C4-2B (cell line): ENCODE results near the gene SLC4A2.

Experiments
- H3K27ac ChIP-seq: fragments of 450-650 bp; 2 replicates; pipeline ENCODE4 v1.5.1; 2017
- ZFX ChIP-seq: fragments of 450-650 bp; IDR thresholded peaks from 2 replicates; pipeline ENCODE4 v1.6.1; 2017
- TF ChIP-seq, protein P1 (sequence below): fragments of 450-650 bp; conservative IDR thresholded peaks from 2 replicates; pipeline ENCODE4 v1.5.1; 2017; ENCODE audit warnings: mild to moderate bottlenecking

Gene SLC4A2

GRCh38 chr7:151070574-151070960, 11.2 kb downstream of the SLC4A2 start:
- TF ChIP-seq, protein P1, sequence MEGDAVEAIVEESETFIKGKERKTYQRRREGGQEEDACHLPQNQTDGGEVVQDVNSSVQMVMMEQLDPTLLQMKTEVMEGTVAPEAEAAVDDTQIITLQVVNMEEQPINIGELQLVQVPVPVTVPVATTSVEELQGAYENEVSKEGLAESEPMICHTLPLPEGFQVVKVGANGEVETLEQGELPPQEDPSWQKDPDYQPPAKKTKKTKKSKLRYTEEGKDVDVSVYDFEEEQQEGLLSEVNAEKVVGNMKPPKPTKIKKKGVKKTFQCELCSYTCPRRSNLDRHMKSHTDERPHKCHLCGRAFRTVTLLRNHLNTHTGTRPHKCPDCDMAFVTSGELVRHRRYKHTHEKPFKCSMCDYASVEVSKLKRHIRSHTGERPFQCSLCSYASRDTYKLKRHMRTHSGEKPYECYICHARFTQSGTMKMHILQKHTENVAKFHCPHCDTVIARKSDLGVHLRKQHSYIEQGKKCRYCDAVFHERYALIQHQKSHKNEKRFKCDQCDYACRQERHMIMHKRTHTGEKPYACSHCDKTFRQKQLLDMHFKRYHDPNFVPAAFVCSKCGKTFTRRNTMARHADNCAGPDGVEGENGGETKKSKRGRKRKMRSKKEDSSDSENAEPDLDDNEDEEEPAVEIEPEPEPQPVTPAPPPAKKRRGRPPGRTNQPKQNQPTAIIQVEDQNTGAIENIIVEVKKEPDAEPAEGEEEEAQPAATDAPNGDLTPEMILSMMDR = no peak
- TF ChIP-seq ZFX = no peak
- H3K27ac ChIP-seq = no peak overlapping the region

GRCh38 chr7:151071032-151071866, 11.9 kb downstream of the SLC4A2 start:
- TF ChIP-seq, protein P1 = no peak
- no peak for TF ChIP-seq ZFX
- H3K27ac ChIP-seq = no peak overlapping the region

- H3K27ac ChIP-seq = no peak overlapping the region
- TF ChIP-seq, protein P1 = no peak
- no peak for TF ChIP-seq ZFX
These were observed 14.6 kb downstream of the SLC4A2 start for GRCh38 chr7:151073990-151074389.

GRCh38 chr7:151074817-151075661, 15.7 kb downstream of the SLC4A2 start:
- no peak overlapping the region for H3K27ac ChIP-seq
- TF ChIP-seq, protein P1 = no peak
- TF ChIP-seq ZFX = no peak

DNA sequence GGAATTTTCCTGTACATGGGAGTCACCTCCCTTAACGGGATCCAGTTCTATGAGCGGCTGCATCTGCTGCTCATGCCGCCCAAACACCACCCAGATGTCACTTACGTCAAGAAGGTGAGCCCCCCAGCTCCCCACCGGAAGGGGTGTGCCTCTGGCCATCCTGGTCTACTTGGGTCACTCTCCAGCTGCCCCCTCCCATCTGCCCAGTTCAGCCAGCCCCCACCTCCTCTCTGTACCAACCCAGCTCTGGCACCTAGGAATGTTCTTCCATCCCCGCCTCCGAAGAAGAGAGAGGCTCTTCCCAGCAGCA, 16.2 kb downstream of the SLC4A2 start:
- no peak for TF ChIP-seq ZFX
- TF ChIP-seq, protein P1 = no peak
- H3K27ac ChIP-seq = no peak overlapping the region

DNA sequence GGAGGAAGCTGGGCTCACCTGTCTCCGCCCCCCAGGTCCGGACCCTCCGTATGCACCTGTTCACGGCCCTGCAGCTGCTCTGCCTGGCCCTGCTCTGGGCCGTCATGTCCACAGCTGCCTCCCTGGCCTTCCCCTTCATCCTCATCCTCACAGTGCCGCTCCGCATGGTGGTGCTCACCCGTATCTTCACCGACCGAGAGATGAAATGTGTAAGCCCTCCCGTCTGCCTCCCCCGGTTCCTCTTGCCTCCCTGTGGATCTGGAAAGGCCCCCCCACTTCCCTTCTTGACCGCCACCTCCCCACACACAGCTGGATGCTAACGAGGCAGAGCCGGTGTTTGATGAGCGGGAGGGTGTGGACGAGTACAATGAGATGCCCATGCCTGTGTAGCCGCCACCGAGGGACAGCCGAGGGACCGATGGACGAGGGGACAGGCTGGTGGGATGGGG, 16.6 kb downstream of the SLC4A2 start:
- TF ChIP-seq, protein P1 = no peak
- TF ChIP-seq ZFX = no peak
- no peak overlapping the region for H3K27ac ChIP-seq
